ENCODE results near the gene KCP. TPM values are rescaled to one million over a fixed set of nuclear protein-coding genes. Genes with fewer than 3 reads are reported as not detected.

The KCP gene
- polyA plus RNA-seq, 3 donors, result 0.11 to 0.16 TPM; not detected in 1

- peaks cover 4 to 13% (median 8%) of the 10 kb centered on the region in 3 donors for H3K27me3 Mint-ChIP-seq (ENCODE audit: low read depth in 3 of 3)
- peaks cover 3% of the 10 kb centered on the region for H3K4me1 Mint-ChIP-seq
- peak overlapping the region in 1 of 7 donors; percentile 58 for H3K27ac Mint-ChIP-seq
- no peak overlapping the region for H3K4me3 Mint-ChIP-seq
- WGBS (ENCODE audit: insufficient coverage), result 94% methylated on average over 23 of the region's 26 CpGs
- no peaks in the 10 kb centered on the region for H3K36me3 ChIP-seq (replicated peaks in 1 of 2; ENCODE audit: control insufficient read depth in 1 of 2, insufficient read depth in 2 of 2, low read length in 2 of 2)
- H3K4me2 ChIP-seq (replicated peaks; ENCODE audit: extremely low read depth, low read length, poor library complexity, severe bottlenecking), result no peak overlapping the region
- peaks cover 0 to 12% of the 10 kb centered on the region in 2 donors for H3K27me3 ChIP-seq (ENCODE audit: control insufficient read depth in 2 of 2, insufficient read depth in 2 of 2, low read length in 2 of 2)
- peaks cover 0 to 3% (median 0%) of the 10 kb centered on the region in 7 donors for H3K9me3 Mint-ChIP-seq
- no peaks in the 10 kb centered on the region for H3K4me1 ChIP-seq (ENCODE audit: control insufficient read depth in 1 of 2, insufficient read depth in 2 of 2, low read length in 2 of 2)
- H4K20me1 ChIP-seq (ENCODE audit: insufficient read depth, low read length), result no peaks in the 10 kb centered on the region
- H2AFZ ChIP-seq (ENCODE audit: insufficient read depth, low read depth, low read length, poor library complexity, severe bottlenecking), result no peak overlapping the region
- no peak for TF ChIP-seq CTCF (IDR thresholded peaks at IDR 0.05)
- no peaks in the 10 kb centered on the region for H3K9me3 ChIP-seq (replicated peaks in 1 of 2; ENCODE audit: control insufficient read depth in 1 of 2, insufficient read depth in 1 of 2, low read length in 2 of 2)
- no peak for DNase-seq
- no peaks in the 10 kb centered on the region for H3K79me2 ChIP-seq (ENCODE audit: insufficient read depth, low read length)
- no peaks in the 10 kb centered on the region for H3K36me3 Mint-ChIP-seq
- intact Hi-C loops (cut with micrococcal nuclease), result loop anchor here (5.0 to 10.0 kb wide), 2 partner anchors 272 to 280 kb away; no protein-coding TSS in a partner anchor
- H3K9ac ChIP-seq (ENCODE audit: insufficient read depth, low read length, poor library complexity, severe bottlenecking), result no peak overlapping the region
- H3K4me3 ChIP-seq (replicated peaks in 1 of 3; ENCODE audit: low read depth in 2 of 3, low read length in 3 of 3), result no peak overlapping the region
- H3K27ac ChIP-seq (ENCODE audit: low read depth in 1 of 2, low read length in 2 of 2), result no peak overlapping the region
Measured at GRCh38 chr7:128884561-128885369, 25.7 kb downstream of the KCP start.

DNA sequence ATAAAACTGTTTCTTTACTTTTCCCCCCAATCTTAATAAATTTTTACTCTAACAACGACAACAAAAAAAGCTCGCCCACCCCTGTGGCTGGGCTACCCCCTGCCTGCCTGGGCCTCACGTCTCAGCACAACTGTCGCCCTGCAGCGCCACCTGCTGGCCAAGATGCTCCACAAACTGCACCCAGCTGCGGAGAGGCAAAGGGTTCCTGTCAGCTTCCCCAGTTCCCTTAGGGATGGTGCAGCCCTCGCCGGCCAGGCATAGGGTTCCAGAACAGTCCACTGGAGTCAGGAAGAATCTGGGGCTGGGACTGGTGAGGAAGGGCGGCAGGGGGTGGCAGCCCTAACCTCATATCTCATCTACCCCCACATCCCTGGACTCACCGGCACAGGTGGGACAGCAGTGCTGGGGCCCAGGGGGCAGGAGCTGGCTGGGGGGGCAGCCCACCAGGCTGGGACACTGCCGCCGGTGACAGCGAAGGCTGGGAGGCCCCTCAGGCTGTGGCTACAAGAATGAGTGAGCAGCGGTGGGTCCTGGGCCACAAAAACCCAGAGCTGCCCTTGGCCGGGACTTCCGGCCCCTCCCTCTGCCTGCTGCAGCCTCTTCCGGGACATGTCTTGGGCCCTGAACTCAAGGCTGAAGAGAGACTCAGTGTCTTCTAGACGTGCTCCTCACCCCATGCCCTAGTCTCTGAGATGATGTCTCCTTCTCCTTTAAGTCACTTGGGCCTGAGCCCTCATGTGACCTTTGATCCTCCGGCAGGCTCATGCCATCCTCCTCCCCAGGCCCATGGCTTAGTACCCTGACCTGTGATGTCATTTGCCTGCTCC lies 26.7 kb downstream of the KCP start:
- Histone ChIP-seq H3K79me2 (ENCODE audit: insufficient read depth, low read length) (no peaks in the 10 kb centered on the region), H3K4me2 (replicated peaks; ENCODE audit: extremely low read depth, low read length, poor library complexity, severe bottlenecking) (no peak overlapping the region), H4K20me1 (ENCODE audit: insufficient read depth, low read length) (no peaks in the 10 kb centered on the region), H3K27me3 (ENCODE audit: control insufficient read depth in 2 of 2, insufficient read depth in 2 of 2, low read length in 2 of 2) (peaks cover 0 to 4% of the 10 kb centered on the region in 2 donors), H3K9ac (ENCODE audit: insufficient read depth, low read length, poor library complexity, severe bottlenecking) (no peak overlapping the region), H3K9me3 (replicated peaks in 1 of 2; ENCODE audit: control insufficient read depth in 1 of 2, insufficient read depth in 1 of 2, low read length in 2 of 2) (no peaks in the 10 kb centered on the region), H3K4me3 (replicated peaks in 1 of 3; ENCODE audit: low read depth in 2 of 3, low read length in 3 of 3) (no peak overlapping the region), H3K27ac (ENCODE audit: low read depth in 1 of 2, low read length in 2 of 2) (no peak overlapping the region), H2AFZ (ENCODE audit: insufficient read depth, low read depth, low read length, poor library complexity, severe bottlenecking) (no peak overlapping the region), H3K4me1 (ENCODE audit: control insufficient read depth in 1 of 2, insufficient read depth in 2 of 2, low read length in 2 of 2) (no peaks in the 10 kb centered on the region), H3K36me3 (replicated peaks in 1 of 2; ENCODE audit: control insufficient read depth in 1 of 2, insufficient read depth in 2 of 2, low read length in 2 of 2) (no peaks in the 10 kb centered on the region)
- peak overlapping the region in 1 of 2 donors; percentile 50 for H3K4me3 Mint-ChIP-seq
- peaks cover 1 to 12% (median 5%) of the 10 kb centered on the region in 3 donors for H3K27me3 Mint-ChIP-seq (ENCODE audit: low read depth in 3 of 3)
- TF ChIP-seq CTCF (IDR thresholded peaks at IDR 0.05), result peak; percentile 95
- H3K27ac Mint-ChIP-seq, result no peak overlapping the region
- H3K36me3 Mint-ChIP-seq, result no peaks in the 10 kb centered on the region
- DNase-seq, result peak; percentile 62 to 74 (median 72)
- intact Hi-C loops (cut with micrococcal nuclease), result loop anchor here (1.0 to 10.0 kb wide), 3 partner anchors 42 to 279 kb away; no protein-coding TSS in a partner anchor
- peaks cover 3% of the 10 kb centered on the region for H3K4me1 Mint-ChIP-seq
- H3K9me3 Mint-ChIP-seq, result peaks cover 0 to 3% (median 0%) of the 10 kb centered on the region in 7 donors
- whole genome bisulfite sequencing (ENCODE audit: insufficient coverage), result 47% methylated on average over 16 of the region's 19 CpGs

All from CD14-positive monocyte (primary cell).